CD4-positive, alpha-beta T cell treated with Interleukin-15 for 1 hour (primary cell): ENCODE results near the gene PDLIM4.

Experiments used
- DNase-seq: peaks from one replicate; pipeline ENCODE4 v3.0.0-alpha.2; 2020

Gene PDLIM4

GRCh38 chr5:132313961-132314432 is 56.5 kb downstream of the PDLIM4 start:
- no peak for DNase-seq

GRCh38 chr5:132315529-132316067 is 58.1 kb downstream of the PDLIM4 start:
- DNase-seq: no peak

DNA sequence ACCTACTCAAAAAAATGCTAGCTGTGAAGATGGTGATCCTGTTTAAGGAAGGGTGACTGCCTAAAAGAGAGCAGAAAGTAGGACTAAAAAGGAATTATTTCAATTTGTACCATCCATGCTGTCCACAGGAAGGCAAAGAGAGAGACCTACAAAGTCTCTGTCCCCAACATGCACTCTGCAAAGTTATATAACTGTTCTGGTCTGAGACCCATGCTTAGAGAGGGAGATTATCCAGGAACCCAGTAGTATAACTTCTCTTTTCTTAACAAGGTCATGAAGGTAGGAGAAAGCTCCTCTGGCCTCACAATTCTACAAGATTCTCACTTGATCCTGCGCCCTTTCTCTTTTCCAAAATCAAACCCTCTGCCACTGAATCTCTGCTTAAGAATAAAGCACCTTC is 62.5 kb downstream of the PDLIM4 start:
- no peak for DNase-seq

GRCh38 chr5:132321109-132321721 is 63.7 kb downstream of the PDLIM4 start:
- no peak for DNase-seq

DNA sequence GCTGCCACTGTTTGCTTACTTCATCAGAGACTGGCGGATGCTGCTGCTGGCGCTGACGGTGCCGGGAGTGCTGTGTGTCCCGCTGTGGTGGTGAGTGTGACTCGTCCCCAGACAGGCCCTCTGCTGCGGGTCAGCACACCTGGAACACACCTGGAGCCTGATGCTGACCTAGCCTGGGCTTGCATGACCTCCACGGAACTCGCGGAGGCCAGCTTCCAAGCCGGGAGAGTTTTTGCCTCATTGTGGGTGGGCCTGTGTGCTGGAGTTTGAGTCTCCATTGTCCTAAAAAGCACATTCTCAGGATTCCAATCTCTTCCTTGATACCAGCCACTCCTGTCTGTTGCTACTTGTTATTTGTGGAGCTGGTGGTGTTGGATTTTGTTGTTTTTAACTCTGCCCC is 64.8 kb downstream of the PDLIM4 start:
- no peak for DNase-seq
